NT2/D1 (cell line): ENCODE results near the gene SAMSN1.

Experiments
- DNase-seq: peaks from one replicate; pipeline ENCODE4 v3.0.0-alpha.2; 2011; ENCODE audit warnings: low read depth, low spot score
- H3K27me3 ChIP-seq: 2 replicates; pipeline ENCODE4 v1.6.0; 2011; ENCODE audit warnings: mild to moderate bottlenecking; ENCODE audit not compliant: insufficient read length, insufficient read depth
- H3K36me3 ChIP-seq: 2 replicates; pipeline ENCODE4 v1.6.1; 2011; ENCODE audit warnings: mild to moderate bottlenecking, low read length, mixed read lengths; ENCODE audit not compliant: insufficient read depth, insufficient read length
- H3K4me1 ChIP-seq: 2 replicates; pipeline ENCODE4 v1.5.1; 2011; ENCODE audit not compliant: insufficient read depth, insufficient read length
- H3K4me3 ChIP-seq: 2 replicates; pipeline ENCODE4 v1.5.1; 2011; ENCODE audit warnings: low read depth; ENCODE audit not compliant: insufficient read length
- H3K9ac ChIP-seq: 2 replicates; pipeline ENCODE4 v1.6.0; 2011; ENCODE audit warnings: low read depth; ENCODE audit not compliant: insufficient read length
- H3K9me3 ChIP-seq: 2 replicates; pipeline ENCODE4 v1.5.1; 2011; ENCODE audit warnings: mild to moderate bottlenecking, low read length; ENCODE audit not compliant: insufficient read depth
- SUZ12 ChIP-seq: IDR thresholded peaks from 2 replicates; pipeline ENCODE4 v1.6.1; 2011; ENCODE audit not compliant: insufficient read length, insufficient read depth; ENCODE audit errors: extremely low read depth
- YY1 ChIP-seq: IDR thresholded peaks from 2 replicates; pipeline ENCODE4 v1.6.1; 2011; ENCODE audit not compliant: insufficient read length, insufficient read depth
- ZNF274 ChIP-seq: IDR thresholded peaks from 2 replicates; pipeline ENCODE4 v1.6.1; 2011; ENCODE audit warnings: mild to moderate bottlenecking, low read depth, low read length

Gene SAMSN1

GRCh38 chr21:14589855-14590563 lies 43.9 kb upstream of the SAMSN1 start:
- no peaks in the 10 kb centered on the region for H3K27me3 ChIP-seq
- TF ChIP-seq ZNF274 (no peak), YY1 (no peak), SUZ12 (no peak)
- H3K9me3 ChIP-seq = no peaks in the 10 kb centered on the region; the same call in 1 of the 2 replicates
- H3K9ac ChIP-seq = no peak overlapping the region
- H3K4me1 ChIP-seq = no peaks in the 10 kb centered on the region
- DNase-seq = no peak
- no peaks in the 10 kb centered on the region for H3K36me3 ChIP-seq
- H3K4me3 ChIP-seq = no peak overlapping the region

GRCh38 chr21:14587266-14587665 lies 41.2 kb upstream of the SAMSN1 start:
- no peaks in the 10 kb centered on the region for H3K27me3 ChIP-seq
- no peaks in the 10 kb centered on the region for H3K4me1 ChIP-seq
- no peaks in the 10 kb centered on the region for H3K9me3 ChIP-seq
- no peaks in the 10 kb centered on the region for H3K36me3 ChIP-seq
- TF ChIP-seq YY1 (no peak), ZNF274 (no peak), SUZ12 (no peak)
- H3K4me3 ChIP-seq = no peak overlapping the region
- no peak overlapping the region for H3K9ac ChIP-seq
- DNase-seq = no peak

GRCh38 chr21:14585122-14585521 lies 39.0 kb upstream of the SAMSN1 start:
- H3K9ac ChIP-seq = no peak overlapping the region
- H3K36me3 ChIP-seq = no peaks in the 10 kb centered on the region
- no peaks in the 10 kb centered on the region for H3K27me3 ChIP-seq
- DNase-seq = no peak
- no peaks in the 10 kb centered on the region for H3K9me3 ChIP-seq
- H3K4me1 ChIP-seq = no peaks in the 10 kb centered on the region
- no peak for TF ChIP-seq ZNF274
- TF ChIP-seq YY1 = no peak
- no peak for TF ChIP-seq SUZ12
- H3K4me3 ChIP-seq = no peak overlapping the region

- DNase-seq = no peak
- Histone ChIP-seq H3K27me3 (no peaks in the 10 kb centered on the region), H3K9me3 (no peaks in the 10 kb centered on the region), H3K4me1 (no peaks in the 10 kb centered on the region), H3K9ac (no peak overlapping the region), H3K36me3 (no peaks in the 10 kb centered on the region), H3K4me3 (no peak overlapping the region)
- no peak for TF ChIP-seq ZNF274
- no peak for TF ChIP-seq SUZ12
- no peak for TF ChIP-seq YY1
Observed at GRCh38 chr21:14584357-14585095, 38.4 kb upstream of the SAMSN1 start.

- Histone ChIP-seq H3K9ac (no peak overlapping the region), H3K27me3 (no peaks in the 10 kb centered on the region), H3K9me3 (no peaks in the 10 kb centered on the region), H3K4me1 (no peaks in the 10 kb centered on the region), H3K36me3 (no peaks in the 10 kb centered on the region), H3K4me3 (no peak overlapping the region)
- TF ChIP-seq YY1 (no peak), SUZ12 (no peak), ZNF274 (no peak)
- DNase-seq = no peak
Observed at GRCh38 chr21:14583629-14584255, 37.6 kb upstream of the SAMSN1 start.

- no peaks in the 10 kb centered on the region for H3K9me3 ChIP-seq
- no peak overlapping the region for H3K9ac ChIP-seq
- no peak for TF ChIP-seq YY1
- no peak for TF ChIP-seq ZNF274
- no peak for TF ChIP-seq SUZ12
- DNase-seq = no peak
- H3K27me3 ChIP-seq = no peaks in the 10 kb centered on the region
- no peaks in the 10 kb centered on the region for H3K36me3 ChIP-seq
- no peaks in the 10 kb centered on the region for H3K4me1 ChIP-seq
- no peak overlapping the region for H3K4me3 ChIP-seq
Observed at GRCh38 chr21:14582934-14583628, 37.0 kb upstream of the SAMSN1 start.

- TF ChIP-seq SUZ12 = no peak
- TF ChIP-seq YY1 = no peak
- no peak for TF ChIP-seq ZNF274
Observed at GRCh38 chr21:14581902-14582457, 35.9 kb upstream of the SAMSN1 start.

More at GRCh38 chr21:14581902-14582457, 35.9 kb upstream of the SAMSN1 start:
- DNase-seq = no peak
- H3K9me3 ChIP-seq = no peaks in the 10 kb centered on the region
- H3K4me3 ChIP-seq = no peak overlapping the region
- no peak overlapping the region for H3K9ac ChIP-seq
- no peaks in the 10 kb centered on the region for H3K27me3 ChIP-seq
- no peaks in the 10 kb centered on the region for H3K36me3 ChIP-seq
- H3K4me1 ChIP-seq = no peaks in the 10 kb centered on the region
